HCT116 (cell line): ENCODE measurements around the gene MED27. TPM values are rescaled to one million over a fixed set of nuclear protein-coding genes. Genes with fewer than 3 reads are reported as not detected.

Source experiments
- ATAC-seq: fragments of 200-7000 bp; cut with Tn5 transposase; 2 replicates; pipeline ENCODE4 v1.9.1; 2020; ENCODE audit warnings: mild to moderate bottlenecking, moderate library complexity
- BruUV-seq: library from RNA; stranded (reverse); fragments of 400-500 nt; replicated peaks from 2 replicates; lab custom pipeline; 2021; lab: Mats Ljungman, UMichigan
- CTCF ChIA-PET: fragments of 300-600 bp; sonication (Branson Sonifier 250); formaldehyde crosslinking; loops from one replicate; lab custom pipeline; 2021; ENCODE audit warnings: antibody characterized with exemption; lab: Charles Lee
- POLR2A ChIA-PET: fragments of 300-600, 350-600 bp; sonication (Branson Sonifier 250); formaldehyde crosslinking; loops from one replicate; lab custom pipeline; 2021; ENCODE audit warnings: antibody characterized with exemption; lab: Charles Lee
- RAD21 ChIA-PET, 2 experiments: fragments of 300-600 bp; sonication (Branson Sonifier 250); formaldehyde crosslinking; loops; one replicate each; lab custom pipeline; 2023; ENCODE audit warnings: low total read pairs in 2 of 2; ENCODE audit not compliant: uncharacterized antibody in 2 of 2, unreplicated experiment in 2 of 2, low non-redundant PET in 1 of 2; lab: Charles Lee
- DNase-seq: peaks from one replicate; pipeline ENCODE4 v3.0.0-alpha.2; 2010; ENCODE audit warnings: low read depth, low spot score
- H2AFZ ChIP-seq: fragments of 200-600 bp; shearing (Covaris generic), sonication (generic); 2 replicates; pipeline ENCODE4 v1.6.1; 2017; ENCODE audit warnings: low read depth, mixed run types, mixed read lengths, antibody characterized with exemption, low read length; ENCODE audit not compliant: poor library complexity, severe bottlenecking
- H3K27ac ChIP-seq: 2 replicates; pipeline ENCODE4 v1.5.1; 2012; ENCODE audit warnings: low read depth, low read length
- H3K27me3 ChIP-seq: fragments of 200-600 bp; sonication (generic); 2 replicates; pipeline ENCODE4 v1.6.1; 2016; ENCODE audit warnings: mixed run types, low read length, mixed read lengths; ENCODE audit not compliant: insufficient read depth
- H3K36me3 ChIP-seq, 2 experiments: fragments of 200-500 bp in 1 of 2; fragments of 200-600 bp in 1 of 2; sonication (Bioruptor generic) in 1 of 2; sonication (generic) in 1 of 2; 2 replicates each; pipeline versions ENCODE4 v1.5.1 to v1.6.1; 2014 to 2016; ENCODE audit warnings: low read length in 2 of 2, inconsistent platforms in 1 of 2, mixed read lengths in 1 of 2, mixed run types in 1 of 2; ENCODE audit not compliant: insufficient read depth in 2 of 2, control insufficient read depth in 1 of 2
- H3K4me1 ChIP-seq, 2 experiments: fragments of 200-600 bp in 1 of 2; sonication (generic) in 1 of 2; 2 replicates each; pipeline versions ENCODE4 v1.5.1 to v1.6.1; 2012 to 2017; ENCODE audit warnings: low read length in 2 of 2, inconsistent platforms in 1 of 2, mild to moderate bottlenecking in 1 of 2, mixed read lengths in 1 of 2, mixed run types in 1 of 2, moderate library complexity in 1 of 2; ENCODE audit not compliant: insufficient read depth in 2 of 2, control insufficient read depth in 1 of 2
- H3K4me2 ChIP-seq: fragments of 200-600 bp; sonication (generic); 2 replicates; pipeline ENCODE4 v1.6.1; 2017; ENCODE audit warnings: mixed run types, low read length, mixed read lengths
- H3K4me3 ChIP-seq, 2 experiments: fragments of 200-600 bp in 1 of 2; sonication (generic) in 1 of 2; replicated peaks in 1 of 2; 2 replicates each; pipeline ENCODE4 v1.5.1; 2011 to 2016; ENCODE audit warnings: low read length in 2 of 2, control low read depth in 1 of 2, low read depth in 1 of 2, mild to moderate bottlenecking in 1 of 2, mixed read lengths in 1 of 2, mixed run types in 1 of 2
- H3K79me2 ChIP-seq: fragments of 200-600 bp; sonication (generic); 2 replicates; pipeline ENCODE4 v1.6.1; 2017; ENCODE audit warnings: mild to moderate bottlenecking, mixed run types, low read length, moderate library complexity, mixed read lengths; ENCODE audit not compliant: insufficient read depth
- H3K9ac ChIP-seq: fragments of 200-600 bp; sonication (generic); 2 replicates; pipeline ENCODE4 v1.6.1; 2016; ENCODE audit warnings: low read length, mixed read lengths
- H3K9me2 ChIP-seq: fragments of 200-600 bp; sonication (generic), shearing (Covaris generic); 2 replicates; pipeline ENCODE4 v1.6.1; 2017; ENCODE audit warnings: mixed run types, mild to moderate bottlenecking, moderate library complexity; ENCODE audit not compliant: insufficient read depth
- H3K9me3 ChIP-seq, 2 experiments: fragments of 200-500 bp in 1 of 2; fragments of 200-600 bp in 1 of 2; sonication (Bioruptor generic) in 1 of 2; sonication (generic) in 1 of 2; 2 replicates each; pipeline ENCODE4 v1.6.1; 2014 to 2017; ENCODE audit warnings: low read length in 2 of 2, mixed read lengths in 2 of 2, inconsistent platforms in 1 of 2, low read depth in 1 of 2, mild to moderate bottlenecking in 1 of 2, mixed run types in 1 of 2, moderate library complexity in 1 of 2; ENCODE audit not compliant: control insufficient read depth in 1 of 2, insufficient read depth in 1 of 2
- H4K20me1 ChIP-seq: fragments of 200-600 bp; sonication (generic), shearing (Covaris generic); 2 replicates; pipeline ENCODE4 v1.6.1; 2017; ENCODE audit warnings: mixed run types, mild to moderate bottlenecking, moderate library complexity; ENCODE audit not compliant: insufficient read depth
- CBX3 ChIP-seq: IDR thresholded peaks from 2 replicates; pipeline ENCODE4 v1.6.1; 2012; ENCODE audit warnings: low read depth
- CEBPB ChIP-seq: IDR thresholded peaks from 2 replicates; pipeline ENCODE4 v1.6.1; 2012; ENCODE audit warnings: low read depth
- EGR1 ChIP-seq: IDR thresholded peaks from 2 replicates; pipeline ENCODE4 v1.6.1; 2012; ENCODE audit warnings: low read depth
- ELF1 ChIP-seq: IDR thresholded peaks from 2 replicates; pipeline ENCODE4 v1.6.1; 2012; ENCODE audit warnings: low read depth, borderline replicate concordance
- EZH2 ChIP-seq: fragments of 200-600 bp; sonication (generic); IDR thresholded peaks from 2 replicates; pipeline ENCODE4 v1.6.1; 2017; ENCODE audit warnings: antibody characterized with exemption, mixed run types
- EZH2phosphoT487 ChIP-seq: fragments of 200-600 bp; IDR thresholded peaks from 2 replicates; pipeline ENCODE4 v1.6.1; 2018; ENCODE audit warnings: antibody characterized with exemption, borderline replicate concordance
- FOSL1 ChIP-seq: IDR thresholded peaks from 2 replicates; pipeline ENCODE4 v1.6.1; 2012; ENCODE audit warnings: low read depth
- JUND ChIP-seq: IDR thresholded peaks from 2 replicates; pipeline ENCODE4 v1.6.1; 2012
- POLR2A ChIP-seq: IDR thresholded peaks from 2 replicates; pipeline ENCODE4 v1.7.0; 2011; ENCODE audit warnings: borderline replicate concordance; ENCODE audit not compliant: insufficient read depth, insufficient read length; ENCODE audit errors: extremely low read depth
- POLR2AphosphoS5 ChIP-seq: IDR thresholded peaks from 2 replicates; pipeline ENCODE4 v1.6.1; 2011; ENCODE audit warnings: mild to moderate bottlenecking, low read depth, low read length, moderate library complexity
- RAD21 ChIP-seq: IDR thresholded peaks from 2 replicates; pipeline ENCODE4 v1.6.1; 2012; ENCODE audit warnings: low read depth, mild to moderate bottlenecking
- SIN3A ChIP-seq: IDR thresholded peaks from 2 replicates; pipeline ENCODE4 v1.6.1; 2012; ENCODE audit warnings: low read depth
- SP1 ChIP-seq: IDR thresholded peaks from 2 replicates; pipeline ENCODE4 v1.6.1; 2012; ENCODE audit warnings: low read depth
- TCF7L2 ChIP-seq: IDR thresholded peaks from 2 replicates; pipeline ENCODE4 v1.7.0; 2011; ENCODE audit warnings: borderline replicate concordance, inconsistent platforms; ENCODE audit not compliant: insufficient read depth, insufficient read length; ENCODE audit errors: extremely low read depth
- ZFX ChIP-seq: fragments of 450-650 bp; IDR thresholded peaks from 2 replicates; pipeline ENCODE4 v1.6.1; 2017
- intact Hi-C: fragments of 100-400 bp; cut with micrococcal nuclease; formaldehyde crosslinking; loops from 2 replicates; pipeline ENCODE4 v1.10.0; 2022
- total RNA-seq: library from RNA; stranded (reverse); gene quantifications from one replicate; pipeline ENCODE4 v1.2.1, GENCODE V29; 2021; ENCODE audit not compliant: unreplicated experiment
- TF ChIP-seq, protein P1 (sequence below): IDR thresholded peaks from 2 replicates; pipeline ENCODE4 v1.6.1; 2012; ENCODE audit warnings: low read depth
- TF ChIP-seq, protein P2 (sequence below): IDR thresholded peaks from 2 replicates; pipeline ENCODE4 v1.6.1; 2012
- TF ChIP-seq, protein P3 (sequence below): IDR thresholded peaks from 2 replicates; pipeline ENCODE4 v1.6.1; 2012
- TF ChIP-seq, protein P4 (sequence below): IDR thresholded peaks from 2 replicates; pipeline ENCODE4 v1.6.1; 2011; ENCODE audit warnings: mild to moderate bottlenecking, low read length, moderate library complexity; ENCODE audit not compliant: insufficient replicate concordance; ENCODE audit errors: extremely low read depth

MED27 gene
- total RNA-seq, 1 experiment from 2014 or later: 26.9 TPM

DNA sequence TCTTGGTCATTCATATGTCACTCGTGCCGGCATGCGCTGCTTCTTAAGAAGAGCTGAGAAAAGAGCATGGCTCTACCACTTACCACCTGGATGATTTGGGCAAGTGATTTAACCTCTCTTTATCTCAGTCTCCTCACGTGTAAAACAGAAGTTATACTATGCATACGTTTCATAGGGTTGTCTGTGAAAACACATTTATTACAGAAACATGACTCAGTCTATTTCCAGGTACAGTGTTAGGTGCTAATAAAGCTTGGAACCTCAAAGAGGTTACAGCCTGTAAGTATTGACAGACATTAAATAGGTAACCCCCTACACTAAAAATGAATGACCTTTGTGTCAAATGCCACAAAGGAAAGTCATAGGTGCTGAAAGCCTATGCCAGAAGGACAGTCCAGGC, 43.1 kb downstream of the MED27 start:
- no peaks in the 10 kb centered on the region for H3K4me1 ChIP-seq
- H3K4me2 ChIP-seq: no peak overlapping the region
- no peaks in the 10 kb centered on the region for H3K27me3 ChIP-seq
- no peaks in the 10 kb centered on the region for H3K9me2 ChIP-seq
- no peak for ATAC-seq
- TF ChIP-seq CEBPB (no peak), EGR1 (no peak), SIN3A (no peak), JUND (no peak), CBX3 (no peak), SP1 (no peak), EZH2 (no peak), ZFX (no peak), POLR2A (no peak), FOSL1 (no peak), RAD21 (no peak), POLR2AphosphoS5 (no peak), ELF1 (no peak), EZH2phosphoT487 (no peak), TCF7L2 (no peak)
- TF ChIP-seq, protein P1, sequence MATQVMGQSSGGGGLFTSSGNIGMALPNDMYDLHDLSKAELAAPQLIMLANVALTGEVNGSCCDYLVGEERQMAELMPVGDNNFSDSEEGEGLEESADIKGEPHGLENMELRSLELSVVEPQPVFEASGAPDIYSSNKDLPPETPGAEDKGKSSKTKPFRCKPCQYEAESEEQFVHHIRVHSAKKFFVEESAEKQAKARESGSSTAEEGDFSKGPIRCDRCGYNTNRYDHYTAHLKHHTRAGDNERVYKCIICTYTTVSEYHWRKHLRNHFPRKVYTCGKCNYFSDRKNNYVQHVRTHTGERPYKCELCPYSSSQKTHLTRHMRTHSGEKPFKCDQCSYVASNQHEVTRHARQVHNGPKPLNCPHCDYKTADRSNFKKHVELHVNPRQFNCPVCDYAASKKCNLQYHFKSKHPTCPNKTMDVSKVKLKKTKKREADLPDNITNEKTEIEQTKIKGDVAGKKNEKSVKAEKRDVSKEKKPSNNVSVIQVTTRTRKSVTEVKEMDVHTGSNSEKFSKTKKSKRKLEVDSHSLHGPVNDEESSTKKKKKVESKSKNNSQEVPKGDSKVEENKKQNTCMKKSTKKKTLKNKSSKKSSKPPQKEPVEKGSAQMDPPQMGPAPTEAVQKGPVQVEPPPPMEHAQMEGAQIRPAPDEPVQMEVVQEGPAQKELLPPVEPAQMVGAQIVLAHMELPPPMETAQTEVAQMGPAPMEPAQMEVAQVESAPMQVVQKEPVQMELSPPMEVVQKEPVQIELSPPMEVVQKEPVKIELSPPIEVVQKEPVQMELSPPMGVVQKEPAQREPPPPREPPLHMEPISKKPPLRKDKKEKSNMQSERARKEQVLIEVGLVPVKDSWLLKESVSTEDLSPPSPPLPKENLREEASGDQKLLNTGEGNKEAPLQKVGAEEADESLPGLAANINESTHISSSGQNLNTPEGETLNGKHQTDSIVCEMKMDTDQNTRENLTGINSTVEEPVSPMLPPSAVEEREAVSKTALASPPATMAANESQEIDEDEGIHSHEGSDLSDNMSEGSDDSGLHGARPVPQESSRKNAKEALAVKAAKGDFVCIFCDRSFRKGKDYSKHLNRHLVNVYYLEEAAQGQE: no peak
- TF ChIP-seq, protein P2, sequence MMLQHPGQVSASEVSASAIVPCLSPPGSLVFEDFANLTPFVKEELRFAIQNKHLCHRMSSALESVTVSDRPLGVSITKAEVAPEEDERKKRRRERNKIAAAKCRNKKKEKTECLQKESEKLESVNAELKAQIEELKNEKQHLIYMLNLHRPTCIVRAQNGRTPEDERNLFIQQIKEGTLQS: no peak
- TF ChIP-seq, protein P3, sequence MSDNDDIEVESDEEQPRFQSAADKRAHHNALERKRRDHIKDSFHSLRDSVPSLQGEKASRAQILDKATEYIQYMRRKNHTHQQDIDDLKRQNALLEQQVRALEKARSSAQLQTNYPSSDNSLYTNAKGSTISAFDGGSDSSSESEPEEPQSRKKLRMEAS: no peak
- TF ChIP-seq, protein P4, sequence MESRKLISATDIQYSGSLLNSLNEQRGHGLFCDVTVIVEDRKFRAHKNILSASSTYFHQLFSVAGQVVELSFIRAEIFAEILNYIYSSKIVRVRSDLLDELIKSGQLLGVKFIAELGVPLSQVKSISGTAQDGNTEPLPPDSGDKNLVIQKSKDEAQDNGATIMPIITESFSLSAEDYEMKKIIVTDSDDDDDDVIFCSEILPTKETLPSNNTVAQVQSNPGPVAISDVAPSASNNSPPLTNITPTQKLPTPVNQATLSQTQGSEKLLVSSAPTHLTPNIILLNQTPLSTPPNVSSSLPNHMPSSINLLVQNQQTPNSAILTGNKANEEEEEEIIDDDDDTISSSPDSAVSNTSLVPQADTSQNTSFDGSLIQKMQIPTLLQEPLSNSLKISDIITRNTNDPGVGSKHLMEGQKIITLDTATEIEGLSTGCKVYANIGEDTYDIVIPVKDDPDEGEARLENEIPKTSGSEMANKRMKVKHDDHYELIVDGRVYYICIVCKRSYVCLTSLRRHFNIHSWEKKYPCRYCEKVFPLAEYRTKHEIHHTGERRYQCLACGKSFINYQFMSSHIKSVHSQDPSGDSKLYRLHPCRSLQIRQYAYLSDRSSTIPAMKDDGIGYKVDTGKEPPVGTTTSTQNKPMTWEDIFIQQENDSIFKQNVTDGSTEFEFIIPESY: no peak
- no peaks in the 10 kb centered on the region for H4K20me1 ChIP-seq
- no peaks in the 10 kb centered on the region for H3K9me3 ChIP-seq
- CTCF ChIA-PET: no interaction called here
- no peaks in the 10 kb centered on the region for H3K36me3 ChIP-seq
- no peak overlapping the region for H3K9ac ChIP-seq
- no peak overlapping the region for H2AFZ ChIP-seq
- DNase-seq: no peak
- RAD21 ChIA-PET: no interaction called here
- POLR2A ChIA-PET: no interaction called here
- intact Hi-C loops: no loop called here
- no TSS peak for BruUV-seq
- no peak overlapping the region for H3K27ac ChIP-seq
- H3K4me3 ChIP-seq: no peak overlapping the region
- H3K79me2 ChIP-seq: peaks cover 27% of the 10 kb centered on the region
